ENCODE results near the gene C17orf113.
"Not testable (repeated sequence)": the region's sequence is repeated elsewhere in the genome, so short reads cannot be mapped to it uniquely, and the experiment has no call there.

C17orf113 gene

DNA sequence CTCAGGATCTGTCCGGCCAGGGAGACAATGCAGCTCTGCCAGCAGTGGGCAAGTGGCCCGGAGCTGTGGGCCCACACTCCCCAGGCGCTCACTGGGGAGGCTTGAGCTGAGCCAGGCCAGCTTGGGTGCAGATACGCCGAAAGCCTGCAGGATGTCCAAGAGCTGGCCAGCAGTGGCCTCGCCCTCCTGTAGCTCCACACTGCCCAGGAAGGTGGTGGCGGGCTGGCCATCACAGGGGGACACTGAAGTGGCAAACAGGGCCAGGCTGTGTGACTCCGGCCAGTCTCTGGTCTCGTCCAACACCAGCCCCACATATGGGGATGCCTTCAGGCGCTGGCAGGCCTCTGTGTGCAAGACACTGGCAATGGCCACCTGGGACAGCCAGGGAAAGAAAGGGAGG lies 9.6 kb downstream of the C17orf113 start:
- DNase-seq: no peak

DNA sequence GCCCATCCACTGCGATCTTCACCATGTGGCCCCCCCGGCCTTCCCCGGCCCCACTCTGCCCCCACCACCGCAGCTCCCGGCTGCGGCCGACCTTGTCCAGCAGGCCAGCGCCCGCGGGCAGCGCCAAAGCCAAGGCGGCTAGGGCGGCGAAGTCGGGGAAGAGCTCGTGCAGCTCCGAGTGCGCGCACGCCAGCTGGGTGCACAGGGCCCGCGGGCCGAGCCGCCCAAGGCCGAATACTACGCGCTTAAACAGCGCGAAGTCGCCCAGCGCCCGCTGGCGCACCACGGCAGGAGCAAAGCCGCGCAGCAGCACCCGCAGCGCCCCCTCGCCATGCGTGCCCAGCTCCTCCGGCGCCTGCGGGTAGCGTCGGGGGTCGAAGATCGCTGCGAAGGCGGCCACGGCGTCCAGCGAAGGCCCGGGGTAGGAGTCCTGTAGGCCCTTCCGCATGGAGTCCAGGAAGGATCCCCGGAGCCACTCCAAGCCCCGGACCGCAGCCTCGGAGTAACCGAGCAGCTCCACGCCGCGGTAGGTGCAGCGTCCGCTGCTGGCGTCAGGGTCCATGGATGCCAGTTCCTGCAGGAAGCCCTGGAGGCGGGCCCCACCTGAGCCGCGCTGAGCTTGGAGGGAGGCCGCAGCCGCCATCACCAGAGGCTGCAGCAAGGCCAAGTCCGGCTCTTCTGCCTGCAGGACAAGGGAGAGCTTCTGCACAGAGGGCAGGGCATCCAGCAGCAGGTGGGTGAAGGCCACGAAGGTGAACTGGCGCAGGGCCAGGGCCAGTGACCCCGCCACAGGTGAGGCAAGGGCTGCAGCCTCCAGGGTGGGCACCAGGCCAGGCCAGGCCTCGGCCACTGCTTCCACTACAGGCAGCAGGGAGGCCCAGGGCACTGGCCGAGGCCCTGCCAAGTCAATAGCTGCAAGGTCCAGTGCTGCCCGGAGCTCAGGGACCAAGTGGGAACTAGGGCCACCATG lies 10.3 kb downstream of the C17orf113 start:
- DNase-seq: no peak

DNA sequence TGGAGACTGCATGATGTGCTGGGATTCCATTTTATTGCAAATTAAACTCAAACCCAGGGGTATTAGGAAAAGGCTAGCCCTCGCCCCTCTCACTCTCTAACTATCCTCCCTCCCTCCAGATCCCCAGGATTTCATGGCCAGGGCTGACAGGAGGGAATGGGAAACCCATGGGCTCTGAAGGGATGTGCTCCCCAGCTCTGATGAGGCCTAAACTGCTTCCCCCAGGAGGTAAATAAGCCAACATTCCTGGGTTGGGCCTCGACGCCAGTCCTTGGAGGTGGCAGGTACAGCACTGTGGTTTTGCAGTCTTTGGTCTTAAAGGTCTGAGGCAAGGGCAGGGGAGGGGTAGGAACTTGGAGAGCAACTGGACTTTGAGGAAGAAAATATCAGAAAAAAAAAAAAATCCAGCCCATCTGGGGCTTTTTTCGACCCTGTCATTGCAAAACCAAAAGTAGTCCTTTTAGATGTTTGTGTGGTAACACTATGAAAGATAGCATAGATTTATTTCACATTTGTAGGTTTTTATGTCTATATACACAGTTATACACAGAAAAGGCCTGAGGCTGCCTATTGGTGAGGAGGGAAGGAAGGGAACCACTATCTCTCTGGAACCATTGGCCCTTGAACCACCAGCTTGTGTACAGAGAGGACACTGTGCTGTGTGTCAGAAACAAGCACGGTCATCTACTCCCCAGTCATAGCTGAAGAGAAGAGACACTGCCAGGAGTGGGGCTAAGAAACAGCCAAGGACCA lies 12.0 kb downstream of the C17orf113 start:
- DNase-seq: no peak

DNA sequence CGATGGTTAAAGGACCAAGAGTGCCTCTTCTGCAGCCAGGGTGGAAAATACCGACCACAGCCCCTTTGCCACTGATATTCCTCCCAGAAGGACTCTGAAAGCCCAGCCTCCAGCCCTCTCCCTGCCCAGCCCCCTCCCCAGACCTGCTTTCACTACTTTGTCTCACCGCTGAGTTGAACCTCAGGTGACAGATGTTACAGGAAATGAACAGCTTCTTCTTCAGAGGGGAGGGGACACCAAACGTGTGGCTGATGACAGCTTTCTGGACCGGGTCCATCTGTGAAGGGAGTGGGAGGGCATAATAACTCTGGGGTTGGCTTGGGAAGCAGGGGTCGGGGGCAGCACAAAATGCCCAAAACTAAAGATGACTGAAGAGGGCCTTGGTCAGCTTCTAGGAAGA lies 16.3 kb downstream of the C17orf113 start:
- no peak for DNase-seq

DNA sequence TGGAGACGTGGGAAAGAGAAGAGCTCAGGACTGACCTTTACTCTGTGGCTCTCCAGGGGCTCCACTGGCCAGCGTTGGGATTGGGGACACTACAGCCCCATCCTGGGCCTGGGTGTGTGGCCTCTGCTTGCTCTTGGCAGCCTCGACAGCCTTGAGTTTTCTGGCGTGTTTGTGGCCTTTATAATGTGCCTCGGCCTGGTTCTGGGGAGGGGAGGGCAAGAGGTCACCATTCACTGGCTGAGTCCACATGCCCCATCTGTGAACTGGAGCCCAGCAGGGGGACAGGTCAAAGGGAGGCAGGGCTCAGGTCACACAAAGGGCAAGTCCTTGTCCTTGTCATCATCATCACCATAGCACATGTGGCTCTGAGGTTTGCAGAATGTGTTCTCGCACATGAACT lies 18.8 kb downstream of the C17orf113 start:
- no peak for DNase-seq

DNA sequence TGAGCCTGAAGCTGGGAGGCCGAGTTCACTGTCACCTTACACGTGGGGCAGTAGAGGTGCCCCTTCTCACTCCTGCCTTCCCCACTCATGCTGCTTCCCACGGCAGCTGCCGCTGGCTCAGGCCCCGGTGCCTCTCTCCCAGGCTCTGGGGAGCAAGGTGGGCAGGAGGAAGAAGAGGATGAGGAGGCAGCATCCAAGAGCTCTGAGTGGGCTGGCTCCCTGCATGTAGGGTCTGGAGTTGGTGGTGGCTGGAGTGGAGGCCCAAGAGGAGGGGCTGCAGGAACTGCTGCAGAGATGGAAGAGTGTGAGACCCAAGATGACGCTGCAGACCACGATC lies 21.6 kb downstream of the C17orf113 start:
- DNase-seq: no peak

DNA sequence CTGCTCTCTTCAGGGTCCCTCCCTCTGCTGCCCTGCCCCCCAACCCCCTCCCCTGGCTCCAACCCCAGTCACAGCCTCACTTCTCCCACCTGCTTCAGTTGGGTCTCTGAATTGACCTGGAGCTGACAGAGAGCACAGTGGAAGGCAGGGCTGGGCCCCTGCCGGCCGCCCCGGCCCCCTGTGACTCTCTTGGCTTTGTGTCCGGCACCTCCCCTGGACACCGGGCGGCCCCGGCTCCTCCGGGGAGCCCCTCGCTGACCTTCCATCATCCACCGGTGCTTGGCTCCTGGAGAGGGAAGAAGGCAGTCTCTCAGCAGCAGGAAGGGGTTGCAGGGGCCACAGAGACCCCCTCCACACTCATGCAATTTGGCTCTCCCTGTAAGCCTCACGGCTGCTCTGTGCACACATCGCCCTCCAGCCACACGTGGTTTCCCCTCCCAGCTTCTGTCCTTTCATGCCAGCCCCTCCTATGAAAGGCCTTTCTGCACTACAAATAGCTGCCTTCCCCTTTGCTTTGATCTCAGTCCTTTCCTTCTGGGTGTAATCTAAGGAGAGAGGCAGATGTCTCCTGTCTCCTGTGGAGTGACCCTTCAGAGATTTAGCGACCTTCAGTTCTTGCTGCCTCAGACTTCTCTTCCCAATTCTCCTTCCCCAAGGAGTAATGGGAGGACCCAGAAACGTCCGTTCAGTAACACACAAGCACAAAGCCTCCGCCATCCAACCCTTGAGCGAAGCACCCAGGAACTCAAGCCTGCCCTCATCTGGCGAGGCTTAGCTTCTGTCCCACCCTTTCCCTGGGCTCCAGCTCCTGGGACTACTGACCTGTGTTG lies 22.2 kb downstream of the C17orf113 start:
- DNase-seq: no peak

DNA sequence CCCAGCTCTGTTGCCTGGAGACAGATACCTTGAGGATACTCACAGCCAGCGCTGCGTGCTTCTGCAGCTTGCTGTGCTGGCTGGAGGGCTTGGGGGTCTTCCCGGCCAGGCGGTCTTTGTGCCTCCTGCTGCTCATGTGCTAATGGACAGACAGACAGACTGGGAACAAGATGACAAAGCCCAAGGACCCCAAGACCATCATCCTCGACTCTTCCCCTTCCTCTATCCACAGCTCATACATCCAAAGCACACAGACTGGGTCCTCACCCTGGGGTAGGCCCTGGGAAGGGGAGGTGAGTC lies 22.9 kb downstream of the C17orf113 start:
- no peak for DNase-seq

DNA sequence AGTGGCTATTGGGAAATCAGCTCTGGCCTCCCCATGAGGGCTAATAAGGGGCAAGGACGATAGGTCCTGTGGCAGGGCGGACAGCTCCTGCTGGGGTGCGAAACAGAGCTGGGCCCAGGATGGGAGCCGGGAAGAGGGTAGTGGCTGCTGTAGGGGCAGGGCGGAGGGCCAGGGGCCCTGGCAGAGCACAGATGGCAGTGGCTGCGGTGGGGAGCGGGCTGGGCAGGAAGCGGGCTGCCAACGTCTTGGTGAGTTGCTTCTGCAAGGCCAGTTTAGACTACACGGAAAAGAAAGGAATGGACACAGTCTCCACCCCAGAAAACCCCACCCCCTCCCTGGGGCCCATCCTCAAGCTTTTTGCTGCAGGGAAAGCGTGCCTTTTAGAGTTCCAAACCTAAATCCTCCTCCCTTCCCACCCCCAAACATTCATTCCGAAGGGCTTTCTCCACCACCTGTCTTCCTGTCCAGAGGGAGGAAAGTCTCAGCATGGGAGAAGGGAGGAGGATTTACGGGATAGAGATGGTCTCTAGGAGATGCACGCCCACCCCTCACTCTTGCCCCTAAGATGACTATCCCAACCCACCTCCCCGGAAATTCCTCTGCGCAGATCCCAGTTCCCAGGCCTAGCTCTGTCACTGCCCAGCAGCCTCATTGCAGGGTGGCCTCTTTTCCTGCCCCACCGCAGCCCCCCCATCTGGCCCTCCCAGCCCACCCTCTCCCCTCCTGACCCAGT lies 23.4 kb downstream of the C17orf113 start:
- no peak for DNase-seq

DNA sequence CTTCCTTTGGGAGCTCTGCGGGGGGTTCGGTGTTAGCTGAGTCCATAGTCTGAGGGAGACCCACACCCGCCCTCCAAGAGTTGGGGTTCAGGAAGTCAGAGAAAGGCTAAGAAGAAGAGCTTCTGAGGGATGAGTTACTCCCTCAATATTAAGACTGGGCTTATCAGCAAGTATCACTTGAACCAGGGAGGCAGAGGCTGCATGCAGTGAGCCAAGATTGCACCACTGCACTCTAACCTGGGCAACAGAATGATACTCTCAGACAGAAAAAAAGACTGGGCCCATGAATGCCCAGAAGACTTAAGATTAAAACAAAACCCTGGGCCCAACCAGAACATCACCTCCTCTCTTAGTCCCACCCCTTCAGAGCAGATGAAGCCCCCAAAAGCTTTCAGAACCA lies 24.5 kb downstream of the C17orf113 start:
- no peak for DNase-seq

DNA sequence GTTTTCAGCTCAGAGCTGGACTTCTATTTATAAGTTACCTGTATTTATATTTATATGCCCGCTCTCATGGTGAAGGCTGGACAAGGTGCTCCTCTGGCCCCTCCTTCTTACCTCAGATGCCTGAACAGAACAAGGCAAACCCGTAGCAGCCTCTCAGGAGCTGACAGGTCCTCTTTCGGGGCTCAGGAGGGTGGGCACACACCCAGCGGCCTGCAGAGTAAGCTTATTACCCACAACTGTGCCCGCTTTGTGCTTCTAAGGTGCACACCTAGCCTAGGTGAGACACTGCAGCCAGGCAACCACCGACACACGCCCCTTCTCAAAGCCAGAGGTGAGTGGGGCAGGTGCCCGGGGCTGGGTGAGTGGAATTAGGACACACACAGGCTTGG lies 25.2 kb downstream of the C17orf113 start:
- DNase-seq: no peak

DNA sequence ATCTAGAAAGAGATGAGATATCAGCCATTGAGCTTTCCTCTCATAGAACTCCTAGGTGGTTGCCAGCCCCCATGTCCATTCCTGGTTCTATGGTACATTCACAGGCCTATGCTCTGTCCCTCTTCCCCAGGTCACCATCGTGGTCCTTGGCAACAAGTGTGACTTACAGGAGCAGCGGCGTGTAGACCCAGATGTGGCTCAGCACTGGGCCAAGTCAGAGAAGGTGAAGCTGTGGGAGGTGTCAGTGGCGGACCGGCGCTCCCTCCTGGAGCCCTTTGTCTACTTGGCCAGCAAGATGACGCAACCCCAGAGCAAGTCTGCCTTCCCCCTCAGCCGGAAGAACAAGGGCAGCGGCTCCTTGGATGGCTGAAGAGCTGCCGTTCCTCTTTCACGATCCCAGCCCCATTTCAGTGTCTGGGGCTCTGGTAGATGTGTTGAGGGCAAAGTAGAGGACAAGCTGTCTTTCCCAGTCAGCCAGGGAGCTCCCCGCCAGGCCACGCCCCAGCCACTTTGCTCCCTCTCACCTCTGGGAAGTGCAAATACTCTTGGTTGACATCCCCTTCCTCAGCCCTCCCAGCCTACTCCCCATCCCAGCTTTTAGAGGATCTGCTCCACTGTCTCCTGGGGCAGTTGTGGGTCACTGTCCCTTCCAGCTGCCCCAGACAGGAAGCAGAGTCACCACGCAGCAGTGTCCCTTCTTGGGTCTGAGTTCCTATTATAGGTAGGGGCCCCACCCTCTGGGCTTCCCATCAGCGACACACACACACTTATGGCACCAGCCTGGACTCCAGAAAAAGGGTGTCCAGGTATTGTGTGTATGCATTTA lies 26.7 kb downstream of the C17orf113 start:
- DNase-seq: no peak

DNA sequence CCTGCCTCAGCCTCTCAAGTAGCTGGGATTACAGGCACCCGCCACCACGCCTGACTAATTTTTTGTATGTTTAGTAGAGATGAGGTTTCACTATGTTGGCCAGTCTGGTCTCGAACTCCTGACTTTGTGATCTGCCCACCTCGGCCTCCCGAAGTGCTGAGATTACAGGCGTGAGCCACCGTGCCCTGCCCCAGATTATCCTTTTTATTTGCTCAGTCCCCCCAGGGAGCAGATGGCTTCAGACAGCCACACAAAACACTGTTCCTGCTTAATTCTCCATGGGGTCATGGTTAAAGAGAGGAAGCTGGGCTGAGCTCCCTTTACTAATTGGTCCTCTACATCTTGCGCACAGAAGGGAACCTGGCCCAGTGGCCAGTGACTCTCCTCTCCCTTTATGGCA lies 29.6 kb downstream of the C17orf113 start:
- DNase-seq: not testable (repeated sequence)

DNA sequence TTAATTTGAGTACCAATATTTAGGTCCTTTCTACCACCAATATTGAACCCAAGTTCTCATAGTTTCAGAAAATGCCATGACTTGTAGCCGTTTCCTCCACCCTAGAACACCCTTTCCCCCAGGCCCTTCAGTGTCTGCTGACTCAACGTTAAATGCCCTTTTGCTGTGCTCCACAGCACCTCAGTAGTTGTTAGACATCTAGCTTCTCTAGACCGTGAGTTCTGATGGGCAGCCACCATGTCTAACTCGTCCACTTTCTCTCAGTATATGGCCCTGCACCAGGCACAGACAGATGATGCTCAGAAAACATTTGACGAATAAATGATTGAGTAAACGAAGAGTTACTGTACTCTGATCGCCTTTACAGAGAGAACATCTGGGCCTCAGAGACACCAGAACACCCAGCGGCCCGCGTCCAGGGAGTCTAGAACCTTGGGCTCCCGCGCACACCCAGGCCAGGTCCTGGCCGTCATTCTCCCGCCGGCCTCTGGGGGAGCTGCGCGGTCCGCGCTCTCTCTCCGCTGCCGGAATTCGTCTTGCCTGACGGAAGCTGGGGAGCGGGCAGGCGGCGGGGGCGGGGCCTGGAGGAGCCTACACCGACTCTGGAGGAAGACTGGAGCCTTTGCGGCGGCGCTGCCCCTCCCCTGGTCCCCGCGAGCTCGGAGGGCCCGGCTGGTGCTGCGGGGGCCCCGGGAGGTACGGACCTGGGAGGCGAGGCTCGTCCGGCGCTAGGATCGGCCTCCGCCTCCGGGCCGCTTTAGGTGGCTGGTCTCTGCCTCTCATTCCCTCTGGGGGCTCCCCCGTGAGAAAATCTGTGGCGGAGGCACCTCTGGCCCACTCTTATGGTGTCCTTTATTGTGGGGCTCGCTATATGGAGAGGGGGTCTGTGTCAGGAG lies 30.6 kb downstream of the C17orf113 start, which contains the start of gene NKIRAS2:
NKIRAS2 (plus strand) TSS at position 582 of the 896 bp plus-strand sequence. CDS start 1,488 bp downstream, outside the sequence.
- DNase-seq: peak; percentile 98

DNA sequence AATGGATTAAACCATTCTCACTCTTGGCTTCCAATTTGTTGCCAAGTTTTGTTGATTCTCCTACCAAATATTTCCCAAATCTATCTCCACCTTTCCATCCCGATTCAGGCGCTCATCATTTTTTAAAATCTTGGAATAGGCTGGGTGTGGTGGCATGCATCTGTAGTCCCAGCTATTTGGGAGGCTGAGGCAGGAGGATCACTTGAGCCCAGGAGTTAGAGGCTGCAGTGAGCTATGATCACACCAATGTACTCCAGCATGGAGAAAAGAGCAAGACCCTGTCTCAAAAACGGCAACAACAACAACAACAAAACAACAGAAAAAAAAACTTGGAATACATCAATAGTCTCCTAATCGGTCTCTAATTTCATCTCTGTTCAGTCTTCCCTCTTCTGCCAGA lies 31.4 kb downstream of the C17orf113 start:
- DNase-seq: no peak

DNA sequence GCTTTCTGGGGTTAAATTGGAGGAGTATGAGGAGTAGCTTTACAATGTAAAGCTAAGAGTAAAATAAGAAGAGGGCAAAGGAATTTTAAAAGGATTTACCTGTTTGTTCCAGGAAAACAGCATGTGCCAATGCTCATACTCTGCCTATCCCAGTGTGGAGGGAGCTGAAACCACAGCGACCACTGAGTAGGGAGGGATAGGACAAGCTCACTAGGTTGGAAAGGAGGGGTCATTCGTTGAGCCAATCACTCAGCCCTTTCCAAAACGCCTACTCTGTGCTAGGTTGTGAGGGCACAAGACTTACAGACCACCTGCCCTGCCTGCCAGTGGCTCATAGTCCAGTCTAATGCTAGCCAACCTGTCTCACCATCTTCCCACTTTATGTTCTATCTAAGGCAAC lies 32.1 kb downstream of the C17orf113 start:
- DNase-seq: no peak

DNA sequence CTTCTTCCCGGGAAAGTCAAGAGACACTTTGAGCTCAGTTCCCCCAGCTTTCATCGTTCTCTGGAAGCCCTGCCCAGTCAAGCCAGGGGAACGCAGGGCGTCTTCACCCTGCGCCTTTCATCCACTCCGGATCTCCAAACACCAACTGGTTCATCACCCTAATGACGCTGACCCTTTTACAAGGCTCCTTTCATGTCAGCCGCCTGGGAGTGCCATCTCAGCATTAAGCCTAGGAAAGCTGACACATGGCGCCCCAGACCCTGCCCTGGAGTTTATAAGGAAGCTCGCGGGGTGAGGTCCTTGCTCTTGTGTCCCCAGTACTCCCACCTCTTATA lies 32.6 kb downstream of the C17orf113 start:
- DNase-seq: no peak

DNA sequence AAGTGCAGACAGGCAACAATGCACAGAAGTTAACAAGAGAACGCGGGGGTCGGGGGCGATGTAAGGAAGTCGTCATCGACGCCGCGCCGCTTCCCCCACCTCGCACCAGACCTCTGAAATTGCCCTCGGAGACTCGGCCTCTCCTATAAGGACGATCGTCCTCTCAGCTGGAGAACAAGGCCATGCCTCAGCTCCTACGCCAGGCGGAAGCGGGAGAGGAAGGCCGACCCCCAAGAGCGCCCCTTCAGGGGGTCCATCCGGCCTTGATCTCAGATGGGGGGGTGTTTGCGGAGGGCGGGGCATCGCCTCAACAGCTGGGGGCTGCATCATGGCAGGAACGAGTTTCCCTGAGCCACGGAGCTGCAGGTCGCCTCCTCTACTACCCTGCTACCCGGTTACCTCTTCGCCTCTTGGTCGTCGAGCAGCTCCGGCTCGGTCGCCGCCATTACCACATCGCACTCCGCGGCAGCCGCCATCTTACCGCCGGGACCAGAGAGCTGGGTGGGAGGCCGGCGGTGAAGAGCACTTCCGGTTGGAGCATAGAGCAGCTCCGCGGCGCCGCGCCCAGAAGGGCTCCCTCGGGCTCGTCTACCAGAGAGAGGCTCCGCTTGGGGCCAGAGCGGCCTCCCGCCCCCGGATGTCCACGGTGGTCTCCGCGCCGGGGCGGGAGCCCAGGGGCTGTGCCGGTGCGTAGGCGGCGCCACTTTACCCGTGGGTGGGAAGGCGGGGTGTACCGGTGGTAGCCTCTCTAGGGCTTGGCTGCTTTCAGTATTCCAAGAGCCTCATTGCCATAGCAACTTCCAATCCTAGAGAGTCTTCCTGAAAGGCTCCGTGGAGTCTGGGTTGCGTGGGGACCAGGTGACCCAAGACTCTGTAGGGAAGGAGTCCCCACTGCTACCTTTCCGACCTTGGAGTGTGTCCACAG lies 33.2 kb downstream of the C17orf113 start, which contains the start of gene DNAJC7:
DNAJC7 (minus strand) TSS at position 499 of the 925 bp plus-strand sequence; CDS start at position 476, 23 bp downstream.
- DNase-seq: peak; percentile 96

DNA sequence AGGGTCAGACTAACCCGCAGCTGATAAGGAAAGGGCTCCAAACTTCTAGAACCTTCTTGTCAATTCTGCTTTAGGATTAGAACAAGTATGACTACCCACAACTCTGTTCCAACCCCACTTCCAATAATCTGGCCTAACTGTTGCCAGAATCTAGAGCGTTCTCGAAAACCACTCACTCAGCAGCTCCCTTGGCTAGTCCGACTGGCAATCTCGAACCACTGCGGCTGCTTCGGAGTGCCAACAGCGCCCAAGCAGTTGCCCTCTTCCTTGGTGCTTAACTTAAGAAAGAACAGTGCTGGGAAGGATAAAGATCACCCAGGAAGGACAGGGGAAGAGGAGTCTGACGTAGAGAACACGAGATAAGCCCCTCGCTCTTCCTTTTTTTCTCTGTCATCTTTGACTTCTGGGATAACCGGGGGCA lies 34.0 kb downstream of the C17orf113 start:
- peak; percentile 74 for DNase-seq

Measured in activated effector memory CD4-positive, alpha-beta T cell treated with anti-CD3 and anti-CD28 coated beads, Interleukin-2, amount 50 U/mL, for 16 hours (primary cell).